ENCODE data around the gene NUP58.

The NUP58 gene

GRCh38 chr13:25371875-25372283 lies 70.5 kb downstream of the NUP58 start, which contains the start of gene ATP8A2:
Gene ATP8A2, plus strand, starts transcription at chr13:25371974. Its CDS starts 239 bp downstream, at chr13:25372213.
- DNase-seq (ENCODE audit: low read depth) = no peak
- H3K4me3 ChIP-seq (ENCODE audit: low read length) = peak within 1 kb of the TSS; percentile 19
- TF ChIP-seq, protein P1, sequence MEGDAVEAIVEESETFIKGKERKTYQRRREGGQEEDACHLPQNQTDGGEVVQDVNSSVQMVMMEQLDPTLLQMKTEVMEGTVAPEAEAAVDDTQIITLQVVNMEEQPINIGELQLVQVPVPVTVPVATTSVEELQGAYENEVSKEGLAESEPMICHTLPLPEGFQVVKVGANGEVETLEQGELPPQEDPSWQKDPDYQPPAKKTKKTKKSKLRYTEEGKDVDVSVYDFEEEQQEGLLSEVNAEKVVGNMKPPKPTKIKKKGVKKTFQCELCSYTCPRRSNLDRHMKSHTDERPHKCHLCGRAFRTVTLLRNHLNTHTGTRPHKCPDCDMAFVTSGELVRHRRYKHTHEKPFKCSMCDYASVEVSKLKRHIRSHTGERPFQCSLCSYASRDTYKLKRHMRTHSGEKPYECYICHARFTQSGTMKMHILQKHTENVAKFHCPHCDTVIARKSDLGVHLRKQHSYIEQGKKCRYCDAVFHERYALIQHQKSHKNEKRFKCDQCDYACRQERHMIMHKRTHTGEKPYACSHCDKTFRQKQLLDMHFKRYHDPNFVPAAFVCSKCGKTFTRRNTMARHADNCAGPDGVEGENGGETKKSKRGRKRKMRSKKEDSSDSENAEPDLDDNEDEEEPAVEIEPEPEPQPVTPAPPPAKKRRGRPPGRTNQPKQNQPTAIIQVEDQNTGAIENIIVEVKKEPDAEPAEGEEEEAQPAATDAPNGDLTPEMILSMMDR (IDR thresholded peaks at IDR 0.05; ENCODE audit: insufficient read depth, low read depth, low read length, missing control alignments) = no peak

DNA sequence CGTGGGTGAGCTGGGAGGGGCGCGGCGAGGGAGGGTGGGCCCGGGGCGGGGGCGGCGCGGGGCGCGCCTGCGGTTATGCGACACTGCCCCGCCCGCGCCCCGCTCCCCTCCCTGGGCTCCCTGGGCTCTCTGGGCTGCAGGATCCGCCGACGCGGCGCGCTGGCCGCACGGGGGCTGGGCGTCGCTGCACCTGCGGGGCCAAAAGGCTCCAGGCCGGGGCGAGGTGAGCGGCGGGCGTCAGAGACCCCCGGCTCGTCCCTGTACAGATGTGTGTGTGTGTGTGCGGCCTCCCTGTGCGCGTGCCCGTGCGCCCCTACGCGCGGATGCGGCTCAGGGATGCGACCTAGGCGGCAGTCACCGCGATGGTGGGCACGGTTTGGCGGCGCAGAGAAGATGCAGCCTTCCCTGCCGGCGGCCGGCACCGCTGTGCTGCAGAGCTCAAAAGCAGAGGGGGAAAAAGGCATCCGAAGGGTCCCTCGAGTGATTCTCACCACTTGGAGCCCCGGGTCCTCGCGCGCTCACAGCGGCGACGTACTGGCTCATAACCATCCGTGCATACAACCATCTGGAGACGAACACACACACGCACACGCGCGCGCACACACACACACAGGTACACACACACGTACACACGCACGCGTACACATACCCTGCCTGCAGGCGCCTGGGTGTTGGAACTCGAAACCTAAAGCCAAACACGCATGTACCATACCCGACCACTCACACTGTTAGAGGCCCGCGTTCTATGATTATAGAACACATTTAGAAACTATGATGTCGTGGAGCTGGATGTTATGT lies 71.1 kb downstream of the NUP58 start:
- TF ChIP-seq, protein P1 (IDR thresholded peaks at IDR 0.05; ENCODE audit: insufficient read depth, low read depth, low read length, missing control alignments) = no peak
- H3K4me3 ChIP-seq (ENCODE audit: low read length) = peak overlapping the region; percentile 19
- no peak for DNase-seq (ENCODE audit: low read depth)

DNA sequence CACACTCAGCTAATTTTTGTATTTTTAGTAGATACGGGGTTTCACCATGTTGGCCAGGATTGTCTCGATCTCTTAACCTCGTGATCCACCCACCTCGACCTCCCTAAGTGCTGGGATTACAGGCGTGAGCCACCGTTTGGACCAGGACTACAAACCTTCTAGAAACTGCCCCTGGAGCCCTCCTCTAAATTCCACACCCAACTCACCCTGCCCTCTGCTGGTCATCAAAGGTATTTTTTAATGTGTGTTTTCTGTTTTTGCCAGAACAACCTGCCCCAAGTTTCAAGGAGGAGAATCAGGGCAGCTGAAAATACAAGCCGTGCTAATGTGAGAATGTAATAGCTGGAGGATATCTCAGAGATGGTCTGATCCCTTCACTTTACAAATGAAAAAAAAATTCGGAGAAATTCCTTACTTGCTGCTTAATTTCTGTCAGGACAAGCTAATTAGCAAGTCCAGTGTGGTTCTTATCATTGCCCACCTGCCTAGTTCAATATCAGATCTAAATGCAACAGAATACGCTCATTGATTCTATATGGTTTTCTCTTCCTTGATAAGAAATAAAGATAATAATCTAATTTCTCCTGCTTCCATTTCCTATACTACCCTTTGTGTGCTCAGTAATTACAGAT lies 74.4 kb downstream of the NUP58 start:
- TF ChIP-seq, protein P1 (IDR thresholded peaks at IDR 0.05; ENCODE audit: insufficient read depth, low read depth, low read length, missing control alignments) = peak; percentile 72
- no peak overlapping the region for H3K4me3 ChIP-seq (ENCODE audit: low read length)
- DNase-seq (ENCODE audit: low read depth) = peak; percentile 50

GRCh38 chr13:25377244-25377962 lies 76.0 kb downstream of the NUP58 start:
- TF ChIP-seq, protein P1 (IDR thresholded peaks at IDR 0.05; ENCODE audit: insufficient read depth, low read depth, low read length, missing control alignments) = no peak
- H3K4me3 ChIP-seq (ENCODE audit: low read length) = no peak overlapping the region
- peak; percentile 10 for DNase-seq (ENCODE audit: low read depth)

DNA sequence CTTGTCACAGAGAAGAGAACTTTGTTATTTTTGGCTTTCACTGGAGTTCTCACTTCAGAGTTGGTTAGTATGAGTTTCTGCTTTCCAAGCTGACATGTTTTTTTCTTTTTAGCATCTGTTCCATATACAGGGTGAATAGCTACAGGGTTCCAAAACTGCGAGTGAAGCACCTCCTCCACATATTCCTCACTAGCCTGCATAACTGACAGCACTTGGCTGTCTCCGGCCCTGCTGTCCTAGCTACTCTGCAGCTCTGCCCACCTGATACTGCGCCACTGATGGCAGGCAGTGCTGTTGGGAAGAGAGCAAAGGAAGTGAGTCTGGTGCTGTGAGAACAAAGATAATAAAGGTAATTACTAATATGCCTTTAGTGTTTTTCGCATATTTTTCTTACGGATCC lies 77.1 kb downstream of the NUP58 start:
- TF ChIP-seq, protein P1 (IDR thresholded peaks at IDR 0.05; ENCODE audit: insufficient read depth, low read depth, low read length, missing control alignments) = no peak
- H3K4me3 ChIP-seq (ENCODE audit: low read length) = no peak overlapping the region
- no peak for DNase-seq (ENCODE audit: low read depth)

DNA sequence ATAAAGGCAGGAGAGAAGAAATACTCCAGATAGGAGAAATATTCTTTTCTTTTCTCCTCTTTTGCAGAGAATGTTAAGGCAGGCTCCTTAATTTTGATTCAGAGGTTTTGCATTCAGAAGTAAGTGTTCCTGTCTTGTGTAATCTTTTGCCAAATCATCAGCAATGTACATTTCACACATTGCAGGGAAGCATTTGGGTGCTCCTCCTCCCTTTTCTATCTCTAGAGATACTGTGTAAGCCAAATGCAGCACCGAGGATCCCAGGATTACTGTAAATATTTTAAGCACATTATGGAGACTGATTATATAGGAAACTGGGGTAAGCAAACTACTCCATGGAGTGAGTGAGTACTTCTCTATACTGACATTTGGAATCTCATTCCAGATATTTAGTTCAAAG lies 77.6 kb downstream of the NUP58 start:
- DNase-seq (ENCODE audit: low read depth) = no peak
- TF ChIP-seq, protein P1 (IDR thresholded peaks at IDR 0.05; ENCODE audit: insufficient read depth, low read depth, low read length, missing control alignments) = no peak

More for the DNA sequence above, 77.6 kb downstream of the NUP58 start:
- no peak overlapping the region for H3K4me3 ChIP-seq (ENCODE audit: low read length)

All from epithelial cell of esophagus (primary cell).